ENCODE measurements around the gene FNDC3A. TPM values are rescaled to one million over a fixed set of nuclear protein-coding genes. Genes with fewer than 3 reads are reported as not detected.
"Not testable (repeated sequence)": the region's sequence is repeated elsewhere in the genome, so short reads cannot be mapped to it uniquely, and the experiment has no call there.

Gene FNDC3A
- total RNA-seq, 1 donor from 2014 or later, result 69.3 TPM

DNA sequence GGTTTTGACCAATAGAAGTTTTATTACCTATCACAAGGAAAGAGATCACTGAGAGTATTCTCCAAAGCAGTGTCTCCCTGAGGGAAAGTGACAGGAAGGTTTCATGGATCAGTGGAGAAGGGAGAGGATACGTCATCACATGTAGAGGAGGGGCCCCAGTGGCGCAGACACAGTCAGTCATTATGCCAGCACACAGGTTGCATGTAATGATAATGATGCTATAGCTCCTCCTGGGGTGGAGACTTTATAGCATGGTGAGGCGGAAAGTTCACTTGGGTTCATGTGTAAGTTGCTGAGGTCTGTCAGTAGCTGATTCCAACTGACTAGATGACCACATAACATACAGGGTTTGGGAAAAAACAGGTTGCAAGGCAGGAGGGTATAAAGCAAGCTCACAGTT is 88.8 kb downstream of the FNDC3A start:
- Mint-ChIP-seq H3K27me3 (ENCODE audit: insufficient read depth, low read depth) (no peaks in the 10 kb centered on the region), H3K27ac (no peak overlapping the region), H3K4me1 (no peaks in the 10 kb centered on the region), H3K36me3 (peaks cover 6% of the 10 kb centered on the region), H3K4me3 (no peak overlapping the region), H3K9me3 (no peaks in the 10 kb centered on the region)
- H3K79me2 ChIP-seq (ENCODE audit: low read depth), result no peaks in the 10 kb centered on the region
- DNase-seq (ENCODE audit: low spot score), result no peak
- H3K27ac ChIP-seq, result no peak overlapping the region
- no peaks in the 10 kb centered on the region for H4K20me1 ChIP-seq (ENCODE audit: low read depth)
- no peak overlapping the region for H2AFZ ChIP-seq (replicated peaks)
- no peaks in the 10 kb centered on the region for H3K27me3 ChIP-seq
- no peak overlapping the region for H3K4me2 ChIP-seq
- H3K36me3 ChIP-seq, result no peaks in the 10 kb centered on the region
- no peak overlapping the region for H3K9ac ChIP-seq
- TF ChIP-seq, protein P1, sequence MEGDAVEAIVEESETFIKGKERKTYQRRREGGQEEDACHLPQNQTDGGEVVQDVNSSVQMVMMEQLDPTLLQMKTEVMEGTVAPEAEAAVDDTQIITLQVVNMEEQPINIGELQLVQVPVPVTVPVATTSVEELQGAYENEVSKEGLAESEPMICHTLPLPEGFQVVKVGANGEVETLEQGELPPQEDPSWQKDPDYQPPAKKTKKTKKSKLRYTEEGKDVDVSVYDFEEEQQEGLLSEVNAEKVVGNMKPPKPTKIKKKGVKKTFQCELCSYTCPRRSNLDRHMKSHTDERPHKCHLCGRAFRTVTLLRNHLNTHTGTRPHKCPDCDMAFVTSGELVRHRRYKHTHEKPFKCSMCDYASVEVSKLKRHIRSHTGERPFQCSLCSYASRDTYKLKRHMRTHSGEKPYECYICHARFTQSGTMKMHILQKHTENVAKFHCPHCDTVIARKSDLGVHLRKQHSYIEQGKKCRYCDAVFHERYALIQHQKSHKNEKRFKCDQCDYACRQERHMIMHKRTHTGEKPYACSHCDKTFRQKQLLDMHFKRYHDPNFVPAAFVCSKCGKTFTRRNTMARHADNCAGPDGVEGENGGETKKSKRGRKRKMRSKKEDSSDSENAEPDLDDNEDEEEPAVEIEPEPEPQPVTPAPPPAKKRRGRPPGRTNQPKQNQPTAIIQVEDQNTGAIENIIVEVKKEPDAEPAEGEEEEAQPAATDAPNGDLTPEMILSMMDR (IDR thresholded peaks at IDR 0.05), result no peak
- TF ChIP-seq EZH2phosphoT487 (IDR thresholded peaks at IDR 0.05) (no peak), EZH2 (IDR thresholded peaks at IDR 0.05) (no peak)
- no peaks in the 10 kb centered on the region for H3K4me1 ChIP-seq
- H3K4me3 ChIP-seq, result no peak overlapping the region
- no peaks in the 10 kb centered on the region for H3K9me3 ChIP-seq (ENCODE audit: low read depth)
- no peaks in the 10 kb centered on the region for H3F3A ChIP-seq (ENCODE audit: low read depth)

DNA sequence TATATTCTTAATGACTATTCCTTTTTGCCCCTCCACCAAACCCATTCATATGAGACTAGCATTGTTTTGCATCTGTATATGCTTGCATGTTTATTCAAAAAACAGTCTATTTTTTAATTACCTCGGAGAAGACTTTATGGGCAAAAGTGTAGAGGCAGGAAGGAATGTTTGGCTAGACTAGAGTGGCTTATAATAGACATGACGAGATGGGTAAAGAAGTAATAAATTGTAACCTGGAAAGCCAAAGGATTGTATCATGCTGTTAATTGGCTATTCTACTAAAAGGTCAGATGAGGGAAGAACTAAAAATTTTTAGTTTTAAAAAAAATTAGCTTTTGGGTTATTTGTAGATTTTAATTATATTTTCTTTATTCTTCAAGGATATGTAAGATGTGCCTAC is 91.1 kb downstream of the FNDC3A start:
- DNase-seq (ENCODE audit: low spot score), result no peak
- Histone ChIP-seq H3K27ac (no peak overlapping the region), H3K4me2 (no peak overlapping the region), H3K27me3 (no peaks in the 10 kb centered on the region), H3K4me3 (no peak overlapping the region), H4K20me1 (ENCODE audit: low read depth) (no peaks in the 10 kb centered on the region), H3K79me2 (ENCODE audit: low read depth) (no peaks in the 10 kb centered on the region), H3K9me3 (ENCODE audit: low read depth) (no peaks in the 10 kb centered on the region), H3K4me1 (no peaks in the 10 kb centered on the region), H3K36me3 (no peaks in the 10 kb centered on the region), H3F3A (ENCODE audit: low read depth) (no peaks in the 10 kb centered on the region), H3K9ac (no peak overlapping the region), H2AFZ (replicated peaks) (no peak overlapping the region)
- H3K4me3 Mint-ChIP-seq, result no peak overlapping the region
- H3K27me3 Mint-ChIP-seq (ENCODE audit: insufficient read depth, low read depth), result no peaks in the 10 kb centered on the region
- H3K9me3 Mint-ChIP-seq, result no peaks in the 10 kb centered on the region
- H3K4me1 Mint-ChIP-seq, result no peaks in the 10 kb centered on the region
- H3K36me3 Mint-ChIP-seq, result peaks cover 11% of the 10 kb centered on the region
- no peak overlapping the region for H3K27ac Mint-ChIP-seq
- TF ChIP-seq EZH2 (IDR thresholded peaks at IDR 0.05) (no peak), EZH2phosphoT487 (IDR thresholded peaks at IDR 0.05) (no peak)
- TF ChIP-seq, protein P1 (IDR thresholded peaks at IDR 0.05), result no peak

DNA sequence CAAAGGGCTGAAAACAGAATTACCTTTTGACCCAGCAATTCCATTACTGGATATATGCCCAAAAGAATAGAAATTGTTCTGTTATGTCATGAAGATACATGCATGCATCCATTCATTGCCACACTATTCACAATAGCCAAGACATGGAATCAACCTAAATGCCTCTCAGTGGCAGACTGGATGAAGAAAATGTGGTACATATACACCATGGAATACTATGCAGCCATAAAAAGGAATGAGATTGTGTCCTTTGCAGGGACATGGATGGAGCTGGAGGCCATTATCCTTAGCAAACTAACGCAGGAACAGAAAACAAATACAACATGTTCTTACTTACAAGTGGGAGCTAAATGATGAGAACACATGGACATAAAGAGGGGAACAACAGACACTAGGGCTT is 92.8 kb downstream of the FNDC3A start:
- not testable (repeated sequence) for H3K4me3 Mint-ChIP-seq; H3K9ac ChIP-seq; H4K20me1 ChIP-seq (ENCODE audit: low read depth); H3K9me3 Mint-ChIP-seq; H3K27me3 Mint-ChIP-seq (ENCODE audit: insufficient read depth, low read depth); H3K36me3 ChIP-seq; H3F3A ChIP-seq (ENCODE audit: low read depth); H3K36me3 Mint-ChIP-seq; H3K27me3 ChIP-seq; H3K27ac Mint-ChIP-seq; H3K4me3 ChIP-seq; H3K4me1 Mint-ChIP-seq; H2AFZ ChIP-seq (replicated peaks); H3K79me2 ChIP-seq (ENCODE audit: low read depth); DNase-seq (ENCODE audit: low spot score); H3K4me1 ChIP-seq; H3K27ac ChIP-seq; H3K4me2 ChIP-seq; H3K9me3 ChIP-seq (ENCODE audit: low read depth)

DNA sequence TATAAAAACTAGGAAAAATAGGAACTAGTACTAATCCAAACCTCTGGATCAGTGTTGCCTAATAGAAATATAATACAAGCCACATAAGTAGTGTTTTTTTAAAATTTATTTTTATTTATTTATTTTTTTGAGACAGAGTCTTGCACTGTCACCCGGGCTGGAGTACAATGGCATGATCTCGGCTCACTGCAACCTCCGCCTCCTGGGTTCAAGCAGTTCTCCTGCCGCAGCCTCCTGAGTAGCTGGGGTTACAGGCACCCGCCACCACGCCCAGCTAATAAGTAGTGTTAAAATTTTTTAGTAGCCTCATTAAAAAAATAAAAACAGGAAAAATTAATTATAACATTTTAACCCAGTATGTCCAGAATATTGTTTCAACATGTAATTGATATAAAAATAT is 94.3 kb downstream of the FNDC3A start:
- not testable (repeated sequence) for H3K4me3 ChIP-seq; H3K4me1 Mint-ChIP-seq; H3K27me3 ChIP-seq; H3K4me3 Mint-ChIP-seq; H3K27me3 Mint-ChIP-seq (ENCODE audit: insufficient read depth, low read depth); H3K9me3 Mint-ChIP-seq; H3F3A ChIP-seq (ENCODE audit: low read depth); H3K9me3 ChIP-seq (ENCODE audit: low read depth); H3K36me3 ChIP-seq; DNase-seq (ENCODE audit: low spot score); H2AFZ ChIP-seq (replicated peaks); H3K36me3 Mint-ChIP-seq; H4K20me1 ChIP-seq (ENCODE audit: low read depth); H3K79me2 ChIP-seq (ENCODE audit: low read depth); H3K9ac ChIP-seq; H3K27ac Mint-ChIP-seq; H3K27ac ChIP-seq; H3K4me2 ChIP-seq; H3K4me1 ChIP-seq

Measured in neural progenitor cell (in vitro differentiated cells).